Renal pelvis (tissue), 4 donors: ENCODE results near the gene EWSR1. TPM values are rescaled to one million over a fixed set of nuclear protein-coding genes. Genes with fewer than 3 reads are reported as not detected.
A peak's percentile ranks its signal among the peaks of the same experiment; 100 is the strongest.

ENCODE experiments used
- DNase-seq: peaks from one replicate; pipeline ENCODE4 v3.0.0-alpha.2; 2013
- polyA plus RNA-seq, 3 donors: library from polyadenylated mRNA; unstranded; fragments of 120-200 nt; gene quantifications; one replicate each; pipeline ENCODE4 v1.2.1, GENCODE V29; 2013; ENCODE audit not compliant: insufficient read length in 3 of 3

EWSR1 gene
- polyA plus RNA-seq, 3 donors: 329 to 383 (median 381) TPM

DNA sequence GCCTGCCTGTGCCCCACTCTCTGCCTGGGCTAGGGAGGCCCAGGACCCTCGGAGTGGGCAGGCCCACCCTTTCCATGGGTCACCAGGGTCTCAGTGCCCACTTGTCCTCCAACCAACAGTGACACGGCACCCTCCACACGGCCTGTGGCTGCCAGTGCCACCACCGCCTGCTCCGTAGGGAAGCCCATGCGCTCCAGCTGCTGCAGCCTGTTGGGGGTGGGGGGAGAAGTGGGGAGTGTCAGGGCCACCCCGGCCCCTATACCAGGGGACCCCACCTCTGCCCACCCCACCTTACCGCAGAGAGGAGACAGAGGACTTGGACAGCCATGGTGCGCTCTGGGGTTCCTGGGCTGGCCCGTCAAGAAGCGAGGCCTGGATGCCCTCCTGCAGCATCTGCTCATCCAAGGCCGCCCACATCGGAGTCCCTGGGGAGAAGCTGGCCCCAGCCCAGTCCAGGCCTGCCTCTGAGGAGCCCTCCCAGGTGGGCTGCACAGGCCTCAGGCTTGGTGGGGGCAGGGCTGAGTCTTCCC is 8.0 kb upstream of the EWSR1 start:
- no peak for DNase-seq

DNA sequence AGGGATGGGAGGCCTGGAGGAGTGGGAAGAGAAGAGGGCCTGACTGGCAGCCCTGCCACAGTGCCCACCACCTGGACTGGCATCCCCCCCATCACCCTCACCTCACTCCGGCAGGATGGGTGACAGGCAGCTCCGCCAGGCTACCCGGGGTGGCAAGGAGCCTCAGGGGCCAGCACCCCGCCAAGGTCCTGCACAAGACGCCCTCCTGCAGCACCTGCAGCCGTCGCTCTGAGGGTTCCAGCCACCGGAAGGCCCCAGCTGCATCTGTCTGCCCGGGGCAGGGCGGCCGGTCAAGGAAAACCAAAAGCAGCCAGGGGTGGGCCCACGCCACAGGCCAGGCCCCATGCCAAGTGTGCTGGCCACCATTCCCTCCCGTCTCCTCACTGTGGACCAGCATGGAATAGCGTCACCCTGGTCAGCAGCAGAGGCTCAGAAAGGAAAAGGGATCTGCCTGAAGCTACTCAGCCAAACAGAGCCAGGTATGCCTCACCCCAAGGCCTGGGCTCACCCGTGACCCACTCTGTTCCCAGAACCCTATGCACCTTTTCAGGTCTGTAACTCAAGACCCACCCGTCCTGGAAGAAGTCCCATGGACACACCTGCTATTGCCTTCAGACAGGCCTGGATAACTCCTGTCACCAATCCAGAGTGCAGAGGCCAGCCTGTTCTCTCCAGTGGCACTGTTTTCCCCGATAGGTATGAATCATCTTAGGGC is 7.3 kb upstream of the EWSR1 start:
- no peak for DNase-seq

DNA sequence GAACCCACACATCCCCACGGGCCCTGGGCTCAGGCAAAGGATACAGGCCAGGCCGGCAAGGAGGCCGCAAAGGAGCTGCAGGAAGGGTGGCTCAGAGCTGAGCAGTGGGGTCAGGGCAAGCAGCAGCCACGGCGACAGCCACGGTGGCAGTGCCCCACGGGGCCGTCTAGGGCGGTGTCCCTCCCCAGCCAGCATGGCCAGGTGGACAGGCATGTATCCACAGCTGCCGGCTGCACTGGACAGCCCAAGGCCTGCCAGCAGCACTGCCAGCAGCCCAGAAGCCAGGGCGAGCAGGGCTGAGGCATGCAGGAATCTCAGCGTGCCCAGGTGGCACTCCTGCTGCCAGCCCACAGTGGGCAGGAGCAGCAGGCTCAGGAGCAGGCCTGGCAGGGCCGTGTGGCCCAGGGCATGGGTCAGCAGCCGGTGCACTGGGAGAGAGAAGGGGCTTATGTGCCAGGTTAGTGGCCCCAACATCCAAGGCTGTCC is 4.2 kb upstream of the EWSR1 start:
- DNase-seq: no peak

DNA sequence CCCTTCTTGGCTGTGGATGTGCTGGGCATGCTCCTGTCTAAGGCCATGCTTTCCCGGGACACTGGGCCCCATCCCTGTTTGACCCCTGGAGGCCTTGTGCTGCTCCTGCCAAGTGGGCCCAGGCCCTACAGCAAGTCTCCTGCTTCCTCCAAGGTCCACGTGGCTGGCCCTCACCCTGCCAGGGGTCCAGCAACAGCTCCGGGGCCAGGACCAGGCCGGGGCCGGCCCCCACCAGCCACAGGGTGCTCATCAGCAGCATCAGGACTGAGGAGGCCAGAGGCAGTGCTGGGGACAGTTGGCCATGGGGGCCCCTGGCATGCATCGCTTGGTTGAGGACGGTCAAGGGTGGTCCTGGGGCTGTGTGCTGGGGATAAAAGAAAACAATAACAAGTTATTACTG is 2.8 kb upstream of the EWSR1 start:
- DNase-seq: no peak

DNA sequence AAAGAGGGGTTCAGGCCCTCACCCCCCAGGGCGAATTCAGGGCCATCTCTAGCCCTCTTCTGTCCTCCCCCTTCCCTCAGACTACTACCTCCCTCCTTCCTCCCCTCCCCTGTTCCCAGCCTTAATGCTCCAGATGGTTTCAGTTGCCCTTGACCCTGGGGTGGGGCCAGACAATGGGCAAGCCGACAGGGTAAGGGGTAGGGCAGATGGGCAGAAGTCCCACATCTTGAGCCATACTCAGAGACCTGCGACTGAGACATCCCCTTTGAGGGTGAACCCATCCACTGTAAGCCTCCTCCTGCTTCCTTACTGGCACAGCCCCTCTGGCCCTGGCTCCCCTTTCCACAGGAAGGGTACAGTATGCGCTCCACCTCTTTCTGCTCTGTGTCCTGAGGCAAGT is 2.1 kb upstream of the EWSR1 start:
- DNase-seq: no peak

DNA sequence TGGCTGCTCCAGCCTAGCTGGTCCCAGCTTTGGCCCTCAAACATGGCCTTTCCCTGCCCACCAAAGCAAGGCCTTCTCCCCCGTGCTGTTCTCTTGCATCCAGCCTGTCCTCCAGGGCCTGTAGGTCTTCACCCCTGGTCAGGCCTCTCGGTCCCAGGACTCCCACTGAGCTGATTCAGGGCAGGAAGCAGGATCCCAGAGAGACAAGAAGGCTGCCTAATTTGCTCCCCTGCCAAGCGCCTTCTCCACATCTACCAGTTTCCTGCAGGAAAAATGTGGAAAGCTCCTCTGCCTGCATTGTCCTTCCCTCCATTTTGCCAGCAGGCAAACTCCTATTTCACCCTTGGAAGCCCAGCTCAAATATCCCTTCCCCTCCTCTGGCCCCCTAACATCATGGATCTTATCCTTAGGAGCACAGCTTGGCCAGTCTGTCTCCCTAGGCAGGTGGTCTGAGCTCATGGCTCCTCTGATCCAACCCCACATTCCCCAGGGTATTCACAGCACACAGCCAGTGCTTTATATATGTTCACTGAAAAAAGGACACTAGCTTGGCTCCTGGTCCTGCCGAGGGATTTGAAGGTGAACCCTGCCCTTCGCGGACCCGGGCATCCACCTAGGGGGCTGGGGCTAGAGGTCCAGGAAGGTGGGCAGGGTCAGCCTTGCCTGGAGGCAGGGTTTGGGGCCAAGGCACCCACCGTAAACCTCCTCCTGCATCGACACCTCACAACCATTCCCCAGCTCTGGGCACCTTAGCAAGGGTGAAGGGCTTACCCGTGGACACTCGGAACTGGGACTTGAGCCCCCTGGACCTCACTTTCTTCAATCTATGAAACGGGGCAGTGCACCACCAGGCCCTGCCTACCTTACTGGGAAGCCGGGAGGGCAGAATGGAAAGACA is 1.3 kb upstream of the EWSR1 start:
- no peak for DNase-seq

DNA sequence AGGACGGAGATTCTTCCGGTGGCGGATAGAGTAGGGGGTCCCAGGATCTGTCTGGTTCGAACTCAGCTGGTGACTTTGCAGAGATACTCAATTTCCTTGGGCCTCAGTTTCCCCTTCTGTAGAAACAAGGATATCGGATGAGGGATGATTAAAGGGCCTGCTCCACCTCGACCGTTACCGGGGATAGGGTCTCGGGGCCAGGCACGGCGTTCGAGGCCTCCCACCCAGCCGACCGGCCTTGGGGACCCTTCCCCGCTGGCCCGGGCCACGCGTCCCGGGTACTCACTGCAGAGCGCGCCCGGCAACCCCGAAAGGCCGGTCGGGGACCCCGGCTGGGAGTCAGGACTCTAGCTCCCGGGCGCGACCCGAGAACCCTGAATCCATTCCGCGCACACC is 608 bp upstream of the EWSR1 start:
- no peak for DNase-seq

DNA sequence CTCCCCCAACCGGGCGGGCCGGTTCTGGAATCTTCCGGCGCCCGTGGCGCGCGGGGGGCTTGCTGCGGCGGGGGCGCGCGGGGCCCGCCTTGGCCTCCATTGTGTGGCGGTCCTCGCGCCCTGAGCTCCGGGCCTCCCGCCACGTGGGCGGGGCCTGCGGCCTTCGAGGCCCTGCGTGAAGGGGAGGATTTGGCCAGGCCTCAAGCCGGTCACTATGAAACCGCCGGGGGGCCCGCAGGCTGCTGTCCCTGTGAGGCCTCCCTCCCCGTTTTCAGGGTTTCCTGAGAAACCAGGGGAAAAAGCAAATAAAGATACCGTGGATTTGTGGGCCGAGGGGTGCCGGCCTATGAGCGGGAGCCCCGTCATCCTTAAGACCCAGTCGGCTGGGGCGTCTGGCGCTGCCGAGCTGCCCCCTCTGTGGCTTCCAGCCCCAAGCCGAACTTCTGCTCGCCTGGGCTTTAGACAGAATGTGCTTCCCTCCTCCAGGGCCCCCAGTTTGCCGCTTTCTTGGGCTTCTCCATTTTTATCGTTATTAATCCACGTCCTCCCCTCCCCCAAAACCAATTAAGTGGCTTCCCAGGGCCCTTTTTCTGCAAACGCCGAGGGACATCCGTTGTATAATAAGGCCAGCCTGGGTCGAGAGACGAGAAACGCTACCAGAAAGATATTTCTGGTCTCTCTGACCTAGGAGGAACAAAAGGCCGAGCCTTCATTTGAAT is 602 bp downstream of the EWSR1 start:
- DNase-seq: peak; percentile 35

DNA sequence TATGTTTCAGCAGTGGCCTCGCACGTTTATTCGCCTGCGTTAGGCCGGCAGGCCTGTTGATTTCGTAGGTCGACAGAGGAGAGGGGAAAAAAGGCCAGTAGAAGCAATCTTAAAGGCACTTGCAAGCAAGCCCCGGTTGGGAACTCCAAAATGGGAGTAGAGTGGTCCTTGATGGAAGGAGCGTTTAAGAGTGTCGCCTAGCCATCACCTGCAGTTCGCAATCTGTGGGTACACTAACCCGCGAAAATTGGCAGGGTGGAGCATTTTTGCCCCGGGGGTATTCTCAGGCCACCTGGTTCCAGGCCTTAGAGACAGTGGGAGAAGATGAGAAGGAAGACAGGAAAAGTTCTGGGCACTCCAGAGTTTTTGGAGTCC is 1.1 kb downstream of the EWSR1 start:
- DNase-seq: no peak

DNA sequence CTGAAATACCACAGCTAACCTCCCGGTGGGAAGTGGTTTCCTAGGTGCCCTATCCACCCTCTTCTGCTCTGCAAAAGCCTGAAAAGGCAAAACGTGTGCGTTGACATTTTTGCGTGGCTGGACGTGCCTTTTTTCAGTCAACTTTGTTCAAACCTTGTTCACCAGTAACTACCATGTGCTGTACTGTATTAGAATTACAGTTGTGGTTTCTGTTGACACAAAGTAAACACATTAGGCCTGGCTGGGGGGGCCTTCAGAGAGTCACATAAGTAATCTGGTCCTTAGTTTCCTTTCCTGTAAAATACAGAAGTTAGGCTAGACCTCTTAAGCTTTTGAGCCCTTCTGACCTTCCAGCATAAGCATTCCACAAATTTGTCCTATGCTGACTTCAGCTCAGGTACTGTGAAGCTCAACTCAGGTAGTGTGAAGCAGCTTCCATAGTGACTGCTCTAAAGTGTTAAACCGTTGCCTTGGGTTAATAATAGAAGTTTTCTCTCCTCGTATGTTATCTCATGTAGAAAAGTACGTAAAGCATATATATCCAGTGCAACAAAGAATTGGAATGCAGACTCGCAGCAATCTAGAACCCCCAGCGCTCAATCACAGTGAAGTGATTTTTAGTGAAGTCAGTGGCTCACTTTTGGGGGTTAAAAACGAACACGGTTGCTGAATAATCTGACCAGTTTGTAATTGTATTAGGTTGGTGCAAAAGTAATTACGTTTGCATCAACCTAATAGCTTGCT is 1.8 kb downstream of the EWSR1 start:
- DNase-seq: no peak

DNA sequence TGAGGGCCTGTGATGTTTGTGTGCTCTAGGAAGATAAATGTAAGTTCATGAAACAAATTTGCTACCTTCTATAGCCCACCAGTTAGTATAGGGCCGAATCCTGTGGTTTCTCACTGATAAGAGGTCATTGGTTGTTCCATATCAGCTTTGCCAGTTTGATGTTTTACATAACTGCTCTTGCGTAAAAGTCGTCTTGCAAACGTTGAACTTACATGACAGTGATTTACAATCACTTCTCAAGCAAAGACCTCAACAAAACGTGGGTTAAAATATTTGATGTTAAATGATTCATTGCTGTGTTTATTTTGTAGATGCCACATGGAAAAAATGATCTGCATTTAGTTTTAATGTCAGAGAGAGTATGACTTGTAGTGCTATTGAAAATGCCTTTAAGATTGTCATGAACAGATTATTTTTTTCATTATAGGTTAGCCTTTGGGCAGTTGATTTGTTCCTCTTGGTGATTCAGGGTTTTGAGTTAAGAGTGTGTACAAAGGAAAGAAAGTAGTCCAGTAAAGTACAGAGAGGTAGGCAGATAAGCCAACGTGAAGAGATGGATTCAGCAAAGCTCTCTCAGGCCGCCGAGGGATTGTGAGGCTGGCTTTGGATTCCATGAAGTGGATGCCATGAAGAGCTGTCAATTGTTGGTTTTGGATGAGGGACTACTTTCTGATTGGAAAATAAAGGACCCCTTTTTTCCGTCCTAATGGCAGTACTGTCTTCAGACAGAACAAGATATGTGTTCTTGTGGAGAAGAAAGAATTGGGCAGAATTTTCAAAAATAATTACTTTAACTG is 2.6 kb downstream of the EWSR1 start:
- no peak for DNase-seq

DNA sequence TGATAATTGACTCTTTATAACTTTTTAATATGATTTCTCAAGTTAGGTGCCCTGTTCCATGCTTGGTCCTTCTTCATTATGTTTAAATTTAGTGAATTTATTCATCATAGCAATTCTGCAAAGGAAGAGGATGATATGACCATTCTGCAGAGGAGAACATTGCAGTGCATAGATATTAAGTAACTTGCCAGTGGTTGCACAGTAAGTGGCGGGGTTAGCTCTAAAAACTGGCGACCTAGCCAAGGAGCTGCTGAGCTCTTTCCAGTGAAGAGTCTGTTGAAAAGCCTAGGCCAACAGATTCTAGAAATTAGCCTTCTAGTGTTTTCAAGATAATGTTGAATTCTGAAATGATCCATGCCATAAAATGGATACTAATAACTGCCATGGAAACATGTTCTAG is 4.6 kb downstream of the EWSR1 start:
- no peak for DNase-seq

DNA sequence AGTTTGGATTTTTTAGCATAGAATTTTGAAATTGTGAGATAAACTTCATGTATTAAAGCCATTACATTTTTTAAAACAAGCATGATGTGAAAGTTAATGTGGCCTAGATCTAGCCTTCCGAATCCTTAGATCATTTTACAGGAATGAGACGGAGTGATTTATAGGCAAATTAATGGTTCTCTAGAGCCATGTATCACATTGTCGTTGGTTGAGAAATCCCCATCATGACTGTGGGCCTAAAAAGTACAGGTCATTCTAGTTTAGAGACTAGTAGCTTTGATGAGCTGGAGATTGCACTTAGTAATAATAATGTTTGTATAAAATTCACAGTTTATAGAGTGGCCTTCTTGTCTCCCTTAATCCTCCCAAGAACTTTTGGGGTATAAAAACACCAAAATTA is 7.1 kb downstream of the EWSR1 start:
- no peak for DNase-seq

DNA sequence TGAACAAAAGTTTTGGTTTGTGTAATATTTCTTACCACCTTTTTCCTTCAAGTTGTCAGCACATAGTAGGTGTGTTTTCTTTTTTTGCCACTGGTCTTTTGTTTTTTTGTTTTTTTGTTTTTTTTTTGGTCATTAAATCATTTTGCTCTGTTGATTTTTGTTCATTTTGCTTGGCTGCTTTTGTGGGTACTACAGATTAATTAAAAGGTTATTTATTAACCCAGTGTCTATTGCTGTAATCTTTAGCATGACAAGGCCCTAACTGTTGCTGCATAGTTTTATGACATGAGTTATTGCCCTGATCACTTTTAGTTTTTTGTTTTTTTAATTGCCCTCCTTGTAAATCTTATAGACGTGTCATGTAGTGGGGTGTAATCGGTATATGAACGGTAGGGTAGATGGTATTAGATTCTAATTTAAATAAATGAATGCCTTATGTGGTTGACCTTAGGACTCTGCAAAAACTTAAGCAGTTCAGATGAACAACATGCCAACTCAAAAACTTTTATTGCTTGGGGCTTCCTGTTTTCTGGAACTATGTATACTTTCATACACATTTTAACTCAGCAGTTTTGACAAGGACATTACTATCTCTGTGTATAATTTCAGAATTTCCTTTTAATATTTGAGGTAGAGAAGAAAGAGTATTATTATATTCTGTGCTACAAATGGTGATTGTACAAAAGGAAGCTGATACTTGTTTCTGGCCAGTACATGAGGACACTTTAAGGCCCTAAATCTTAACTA is 7.9 kb downstream of the EWSR1 start:
- no peak for DNase-seq

DNA sequence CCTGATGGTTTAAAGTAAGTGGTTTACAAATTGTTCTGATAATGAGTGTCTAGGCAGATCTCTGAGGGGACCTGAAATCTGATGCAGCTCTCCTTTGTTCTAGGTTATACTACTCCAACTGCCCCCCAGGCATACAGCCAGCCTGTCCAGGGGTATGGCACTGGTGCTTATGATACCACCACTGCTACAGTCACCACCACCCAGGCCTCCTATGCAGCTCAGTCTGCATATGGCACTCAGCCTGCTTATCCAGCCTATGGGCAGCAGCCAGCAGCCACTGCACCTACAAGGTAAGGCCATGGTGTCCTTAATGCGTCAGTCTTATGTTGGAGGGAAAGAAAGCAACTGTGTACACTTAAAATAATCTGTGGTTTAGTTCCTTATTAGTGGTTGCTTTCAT is 9.9 kb downstream of the EWSR1 start:
- no peak for DNase-seq

DNA sequence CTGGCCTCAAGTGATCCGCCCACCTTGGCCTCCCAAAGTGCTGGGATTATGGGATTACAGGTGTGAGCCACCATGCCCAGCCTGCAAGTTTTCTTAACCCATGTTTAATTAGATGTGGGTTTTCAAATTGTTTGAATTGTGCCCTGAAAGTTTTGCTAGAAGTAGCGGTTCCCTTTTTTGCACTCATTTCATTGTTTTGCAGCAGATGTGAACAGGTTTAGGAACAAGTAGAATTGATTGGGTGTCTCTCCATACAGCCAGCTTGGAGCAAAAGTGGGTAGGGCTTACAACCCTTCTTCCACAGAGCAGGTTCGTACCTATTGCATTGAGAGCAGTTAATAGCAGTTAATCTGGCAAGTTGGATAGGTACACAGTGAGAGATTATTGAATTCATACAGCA is 16.1 kb downstream of the EWSR1 start:
- DNase-seq: no peak

DNA sequence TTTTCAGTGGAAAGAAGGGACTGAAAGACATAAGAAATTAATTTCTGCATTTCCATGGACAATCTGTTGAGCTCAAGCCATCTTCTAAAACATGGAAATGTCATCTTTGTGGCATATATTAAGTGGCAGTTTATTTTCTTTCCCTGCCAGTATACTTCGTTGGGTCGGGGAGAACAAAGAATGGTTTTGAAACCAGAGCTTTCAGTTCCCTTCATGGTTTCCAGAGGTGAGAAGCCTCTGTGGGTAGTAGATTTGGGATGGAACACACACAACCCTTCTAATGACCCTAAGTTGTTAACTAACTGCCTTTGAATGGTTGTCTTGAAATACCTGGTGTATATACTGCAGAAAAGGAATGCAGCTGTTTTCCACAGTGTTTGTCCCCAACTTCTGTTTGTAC is 20.8 kb downstream of the EWSR1 start:
- DNase-seq: no peak

DNA sequence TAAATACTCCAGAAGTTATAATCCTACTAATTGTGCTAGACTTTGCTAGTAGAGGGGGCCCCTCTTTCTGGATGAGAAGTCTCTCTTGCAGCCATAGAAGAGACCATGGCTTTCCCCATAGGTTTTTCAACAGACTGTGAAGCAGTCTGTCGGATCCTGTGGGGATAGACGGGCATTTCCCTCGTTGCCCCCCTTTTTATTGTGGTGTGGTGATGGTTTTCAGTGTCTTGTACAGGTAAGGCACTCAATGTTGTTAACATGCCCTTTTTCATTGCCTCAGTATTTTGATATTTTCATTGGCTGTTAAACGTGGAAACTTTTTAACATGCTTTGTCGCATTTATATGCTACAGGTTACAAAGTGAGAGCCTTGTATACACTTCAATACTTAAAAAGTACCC is 22.0 kb downstream of the EWSR1 start:
- DNase-seq: no peak

DNA sequence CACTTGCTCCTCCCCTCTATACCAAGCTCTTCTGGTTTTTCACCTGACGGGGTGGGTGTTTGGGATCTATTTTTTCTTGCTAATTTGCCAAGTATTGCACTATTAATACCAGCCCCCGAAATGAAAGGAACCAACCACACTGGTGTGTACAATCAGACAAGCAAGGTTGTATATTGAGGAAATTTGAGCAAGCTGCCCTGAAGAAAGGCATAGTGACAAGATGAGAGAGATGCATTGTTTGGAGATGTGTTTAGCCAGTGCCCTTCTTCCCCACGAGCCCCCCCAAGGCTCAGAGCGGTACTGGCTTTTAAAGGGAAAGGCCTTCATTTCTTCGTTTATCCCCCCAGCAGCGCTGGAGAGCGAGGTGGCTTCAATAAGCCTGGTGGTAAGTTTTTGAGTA is 23.1 kb downstream of the EWSR1 start:
- no peak for DNase-seq

DNA sequence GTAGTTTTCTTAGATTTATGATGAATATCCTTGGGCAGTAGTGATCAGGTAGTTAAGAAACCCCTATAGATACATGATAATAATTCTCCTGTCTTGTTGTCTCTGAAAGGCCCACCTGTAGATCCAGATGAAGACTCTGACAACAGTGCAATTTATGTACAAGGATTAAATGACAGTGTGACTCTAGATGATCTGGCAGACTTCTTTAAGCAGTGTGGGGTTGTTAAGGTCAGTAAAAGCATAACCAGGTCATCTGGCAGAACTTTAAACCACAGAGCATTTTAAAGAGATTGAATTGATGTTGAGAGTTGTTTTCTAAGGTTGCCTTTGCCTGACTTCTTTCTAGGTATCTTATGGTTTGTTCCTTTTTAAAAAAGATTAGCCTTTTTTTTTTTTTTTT is 24.3 kb downstream of the EWSR1 start:
- DNase-seq: no peak
